Tracheal epithelial cell (primary cell): Measurements from ENCODE around the gene ACSS2. TPM values are rescaled to one million over a fixed set of nuclear protein-coding genes. Genes with fewer than 3 reads are reported as not detected.

Source experiments
- total RNA-seq: library from RNA; depleted of rRNA; stranded (reverse); fragments of >200 nt; gene quantifications from 2 replicates; pipeline ENCODE4 v1.2.1, GENCODE V29; 2014

The ACSS2 gene
- total RNA-seq: 61.4 and 80.7 TPM in 2 replicates

DNA sequence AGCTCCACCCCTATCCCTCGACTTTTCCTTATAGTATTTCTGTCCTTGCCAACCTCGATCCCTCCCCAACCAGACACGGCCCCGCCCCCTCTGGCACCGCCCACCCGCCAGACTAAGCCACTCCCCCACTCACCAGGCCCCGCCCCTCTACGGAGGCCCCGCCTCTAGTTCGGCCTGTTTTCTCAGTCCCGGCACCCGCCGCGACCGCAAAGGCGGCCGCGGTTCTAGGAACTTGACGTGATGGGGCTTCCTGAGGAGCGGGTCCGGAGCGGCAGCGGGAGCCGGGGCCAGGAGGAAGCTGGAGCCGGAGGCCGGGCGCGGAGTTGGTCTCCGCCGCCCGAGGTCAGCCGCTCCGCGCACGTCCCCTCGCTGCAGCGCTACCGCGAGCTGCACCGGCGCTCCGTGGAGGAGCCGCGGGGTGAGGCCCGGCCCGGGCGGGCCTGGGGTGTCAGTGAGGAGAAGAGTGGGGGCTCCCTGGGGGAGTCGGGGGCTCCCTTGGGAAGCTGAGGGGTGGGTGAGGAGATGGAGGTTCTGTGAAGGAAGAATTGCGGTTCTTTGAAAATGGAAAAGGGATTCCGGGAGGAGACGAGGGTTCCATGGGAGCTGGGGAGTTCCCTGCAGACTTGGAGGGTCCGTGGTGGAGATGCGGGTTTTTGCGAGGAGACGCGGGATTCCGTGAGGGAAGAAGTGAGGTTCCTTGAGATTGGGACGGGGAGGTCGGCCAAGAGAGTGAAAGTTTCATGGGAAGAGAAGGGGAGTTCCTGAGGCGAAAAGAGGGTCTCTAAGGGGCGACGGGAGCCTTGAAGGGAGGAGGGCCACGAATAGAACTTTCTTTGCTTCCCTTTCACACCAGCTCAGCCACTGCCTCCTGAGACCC lies at the start of gene ACSS2:
TSS of gene ACSS2 (plus strand) at position 207 of the 877 bp plus-strand sequence. CDS start at position 241, 34 bp downstream.

DNA sequence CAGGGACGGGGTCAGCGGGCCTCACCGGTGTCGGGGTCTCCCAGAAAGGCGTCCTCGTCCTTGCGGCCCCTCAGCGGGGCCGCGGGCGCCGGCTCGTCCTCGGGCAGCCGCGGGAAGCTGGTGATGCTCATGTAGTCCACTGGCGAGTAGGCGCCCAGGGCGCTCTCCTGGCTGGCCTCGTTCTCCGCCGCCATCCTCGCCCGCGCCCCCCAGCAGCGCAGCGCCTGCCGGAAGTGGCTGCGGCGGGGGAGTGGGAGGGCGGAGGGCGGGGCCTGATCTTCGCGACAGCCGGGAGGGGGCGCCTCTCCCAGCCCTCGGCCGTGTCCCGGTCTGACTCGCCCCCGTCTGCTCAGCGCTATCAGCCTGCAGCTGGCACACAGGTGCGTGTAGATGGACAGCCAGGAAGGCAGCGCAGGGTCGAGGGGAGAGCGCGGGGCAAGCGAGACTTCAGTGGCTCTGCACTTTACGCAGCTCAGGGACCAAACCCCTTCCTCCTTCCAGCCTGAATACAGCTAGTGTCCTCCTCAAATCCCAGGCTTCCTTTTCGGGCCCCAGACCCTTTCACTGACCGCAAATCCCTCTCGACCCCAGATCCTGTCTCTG lies 3.7 kb upstream of the ACSS2 start, which contains the start of gene GGT7:
TSS of gene GGT7 (minus strand) at position 235 of the 603 bp plus-strand sequence. CDS start at position 194, 41 bp downstream.

GRCh38 chr20:34955231-34956040 lies 79.0 kb downstream of the ACSS2 start, which contains the start of the genes GSS and MYH7B:
Gene GSS (minus strand): TSS chr20:34955806. CDS start chr20:34951852, 3,954 bp downstream.
Gene MYH7B (plus strand): TSS chr20:34955868. CDS start chr20:34978006, 22,138 bp downstream.

Other genes with a start within 250 kb of the ACSS2 start
- gene PIGU, start 199.5 kb upstream of the ACSS2 start, total RNA-seq: 4.3 and 8.7 TPM in 2 replicates
- 0.43 and 1.4 TPM in 2 replicates for gene TP53INP2, start 172.3 kb upstream of the ACSS2 start, total RNA-seq
- 5.8 and 7.2 TPM in 2 replicates for gene NCOA6, start 51.0 kb upstream of the ACSS2 start, total RNA-seq
- gene GGT7, start 3.8 kb upstream of the ACSS2 start, total RNA-seq: 4.3 and 7.7 TPM in 2 replicates
- 84.3 and 94.0 TPM in 2 replicates for gene GSS, start 79.2 kb downstream of the ACSS2 start, total RNA-seq
- 0.72 TPM in 1 of 2 replicates, not detected in the other for gene MYH7B, start 79.3 kb downstream of the ACSS2 start, total RNA-seq
- 34.5 and 61.2 TPM in 2 replicates for gene TRPC4AP, start 216.2 kb downstream of the ACSS2 start, total RNA-seq